Fibroblast of mammary gland (primary cell): ENCODE data around the gene PDXP.

ENCODE experiments used
- DNase-seq: peaks from one replicate; pipeline ENCODE4 v3.0.0-alpha.2; 2010; ENCODE audit warnings: low read depth
- H3K4me3 ChIP-seq: 2 replicates; pipeline ENCODE4 v1.5.1; 2011; ENCODE audit warnings: low read depth, mild to moderate bottlenecking, low read length, moderate library complexity; ENCODE audit not compliant: control insufficient read depth
- CTCF ChIP-seq: conservative IDR thresholded peaks from 2 replicates; pipeline ENCODE4 v1.5.1; 2011; ENCODE audit warnings: low read depth, low read length, inconsistent platforms; ENCODE audit not compliant: control insufficient read depth, insufficient read depth

Gene PDXP

DNA sequence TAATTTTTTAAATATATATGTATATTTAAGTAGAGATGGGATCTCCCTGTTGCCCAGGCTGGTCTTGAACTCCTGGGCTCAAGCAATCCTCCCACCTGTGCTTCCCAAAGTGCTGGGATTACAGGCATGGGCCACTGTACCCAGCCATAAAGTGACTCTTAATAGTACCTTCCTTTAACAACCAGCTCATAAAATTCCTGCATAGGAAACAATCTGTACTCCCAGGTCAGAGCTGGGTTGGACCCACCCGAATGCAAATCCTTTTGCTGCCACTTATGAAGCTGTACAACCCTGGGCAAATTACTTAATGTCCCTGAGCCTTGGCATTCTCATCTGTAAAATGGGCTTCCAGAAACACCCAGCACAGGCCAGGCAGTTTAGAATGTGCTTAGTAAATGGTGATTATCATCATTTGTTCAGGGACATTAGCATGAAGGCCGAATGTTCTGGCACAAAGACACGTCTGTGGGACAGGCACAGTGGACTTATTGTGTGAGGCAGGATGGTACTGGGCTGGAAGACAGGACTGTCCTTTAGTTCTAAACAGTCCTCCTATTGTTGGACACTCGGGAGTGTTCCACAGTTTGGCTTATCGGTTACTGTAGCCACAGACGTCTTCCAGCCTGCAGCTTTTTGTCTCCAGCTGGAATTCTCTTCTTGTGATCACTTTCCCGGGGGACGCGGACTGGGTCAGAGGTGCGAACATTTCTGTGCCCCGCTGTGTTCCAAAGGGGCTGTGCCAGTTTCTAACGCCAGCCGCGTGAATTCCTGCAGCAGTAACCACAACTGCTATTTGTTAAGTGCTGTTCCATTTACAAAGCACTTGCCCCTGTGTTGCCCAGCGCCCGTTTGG, 6.0 kb downstream of the PDXP start:
- no peak for DNase-seq
- no peak overlapping the region for H3K4me3 ChIP-seq
- TF ChIP-seq CTCF: no peak

DNA sequence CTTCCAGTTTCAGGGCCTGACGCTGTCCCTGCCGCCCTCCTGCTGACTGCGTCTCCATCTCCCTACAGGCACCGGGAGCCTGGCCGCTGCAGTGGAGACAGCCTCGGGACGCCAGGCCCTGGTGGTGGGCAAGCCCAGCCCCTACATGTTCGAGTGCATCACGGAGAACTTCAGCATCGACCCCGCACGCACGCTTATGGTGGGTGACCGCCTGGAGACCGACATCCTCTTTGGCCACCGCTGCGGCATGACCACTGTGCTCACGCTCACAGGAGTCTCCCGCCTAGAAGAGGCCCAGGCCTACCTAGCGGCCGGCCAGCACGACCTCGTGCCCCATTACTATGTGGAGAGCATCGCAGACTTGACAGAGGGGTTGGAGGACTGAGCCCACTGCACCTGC, 7.0 kb downstream of the PDXP start:
- TF ChIP-seq CTCF: no peak
- no peak for DNase-seq
- H3K4me3 ChIP-seq: no peak overlapping the region

GRCh38 chr22:37669586-37669985, 11.1 kb downstream of the PDXP start:
- no peak overlapping the region for H3K4me3 ChIP-seq
- DNase-seq: peak; percentile 59
- no peak for TF ChIP-seq CTCF

DNA sequence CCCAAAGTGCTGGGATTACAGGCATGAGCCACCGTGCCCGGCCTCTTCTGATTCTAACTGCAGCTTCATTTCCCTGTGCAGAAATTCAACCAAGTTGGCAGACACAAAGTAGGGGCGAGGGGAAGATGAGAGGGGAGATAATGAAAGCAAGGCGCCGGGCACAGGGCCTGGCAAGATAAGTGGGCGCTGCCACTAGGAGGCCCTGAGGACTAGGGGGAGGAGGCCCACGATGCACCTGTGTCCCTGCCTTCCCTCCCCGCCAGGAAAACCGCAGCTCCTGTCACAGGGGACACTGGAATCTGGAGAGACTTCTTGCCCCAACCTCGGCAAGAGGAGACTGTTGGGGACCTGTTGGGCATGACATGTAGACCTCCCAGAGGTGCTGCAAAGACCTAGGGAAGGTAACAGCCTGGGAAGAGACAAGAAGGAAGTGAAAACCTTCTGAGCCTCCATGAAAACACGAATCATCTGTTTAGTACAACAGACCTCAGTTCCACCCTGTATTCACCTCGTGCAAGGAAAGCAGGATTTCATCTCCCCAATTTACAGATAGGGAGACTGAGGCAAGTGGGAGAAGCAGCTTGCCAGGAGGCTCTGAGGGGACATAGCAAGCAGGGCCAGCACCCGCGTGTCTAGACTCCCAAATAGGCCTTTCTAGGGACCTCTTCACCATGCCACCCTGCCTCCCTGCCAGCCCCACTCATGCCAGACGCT, 13.8 kb downstream of the PDXP start:
- no peak for DNase-seq
- H3K4me3 ChIP-seq: no peak overlapping the region
- TF ChIP-seq CTCF: no peak

- TF ChIP-seq CTCF: no peak
- no peak for DNase-seq
- no peak overlapping the region for H3K4me3 ChIP-seq
Measured at GRCh38 chr22:37672920-37673455, 14.5 kb downstream of the PDXP start.

DNA sequence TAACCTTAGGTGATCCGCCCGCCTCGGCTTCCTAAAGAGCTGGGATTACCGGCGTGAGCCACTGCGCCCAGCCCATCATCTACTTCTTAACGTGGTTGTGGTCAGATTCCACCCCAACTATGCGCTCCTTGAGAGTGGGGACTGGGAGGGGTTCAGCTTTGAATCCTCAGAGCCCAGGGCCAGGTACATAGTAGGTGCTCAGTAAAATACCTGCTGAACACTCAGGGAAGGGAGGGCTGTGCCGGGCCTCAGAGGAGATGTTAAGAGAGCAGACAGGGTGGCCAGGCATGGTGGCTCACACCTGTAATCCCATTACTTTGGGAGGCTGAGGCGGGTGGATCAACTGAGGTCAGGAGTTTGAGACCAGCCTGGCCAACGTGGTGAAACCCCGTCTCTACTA, 15.7 kb downstream of the PDXP start:
- TF ChIP-seq CTCF: no peak
- no peak for DNase-seq
- H3K4me3 ChIP-seq: no peak overlapping the region
